OCI-LY7 (cell line): Measurements from ENCODE around the gene SELENOH. TPM values are rescaled to one million over a fixed set of nuclear protein-coding genes. Genes with fewer than 3 reads are reported as not detected.

Experiments
- BruUV-seq: library from RNA; stranded (reverse); fragments of 400-500 nt; replicated peaks from 2 replicates; lab custom pipeline; 2021; lab: Mats Ljungman, UMichigan
- CTCF ChIA-PET: fragments of 300-600 bp; sonication (Branson Sonifier 250); formaldehyde crosslinking; loops from one replicate; lab custom pipeline; 2022; ENCODE audit warnings: antibody characterized with exemption; ENCODE audit not compliant: unreplicated experiment; lab: Charles Lee
- POLR2A ChIA-PET: fragments of 300-600 bp; sonication (Branson Sonifier 250); formaldehyde crosslinking; loops from one replicate; lab custom pipeline; 2022; ENCODE audit warnings: antibody characterized with exemption; lab: Charles Lee
- DNase-seq: peaks from one replicate; pipeline ENCODE4 v3.0.0-alpha.2; 2015; ENCODE audit warnings: low spot score
- H2AFZ ChIP-seq: fragments of 200-600 bp; sonication (generic), shearing (Covaris generic); 2 replicates; pipeline ENCODE4 v1.6.1; 2014; ENCODE audit warnings: mild to moderate bottlenecking, antibody characterized with exemption, low read length, moderate library complexity
- H3K27ac ChIP-seq: fragments of 200-600 bp; sonication (generic); 2 replicates; pipeline ENCODE4 v1.5.1; 2014; ENCODE audit warnings: mixed run types, low read depth, mild to moderate bottlenecking, moderate library complexity, low read length, inconsistent platforms; ENCODE audit not compliant: poor library complexity, severe bottlenecking
- H3K36me3 ChIP-seq: fragments of 200-600 bp; sonication (generic); 2 replicates; pipeline ENCODE4 v1.6.1; 2014; ENCODE audit warnings: mild to moderate bottlenecking, antibody characterized with exemption, low read length, moderate library complexity, mixed read lengths; ENCODE audit not compliant: insufficient read depth
- H3K4me1 ChIP-seq: fragments of 200-600 bp; sonication (generic); 2 replicates; pipeline ENCODE4 v1.5.1; 2014; ENCODE audit warnings: mild to moderate bottlenecking, low read length; ENCODE audit not compliant: insufficient read depth, poor library complexity, severe bottlenecking
- H3K4me2 ChIP-seq: fragments of 200-600 bp; sonication (generic); 2 replicates; pipeline ENCODE4 v1.6.1; 2014; ENCODE audit warnings: mild to moderate bottlenecking, low read length
- H3K4me3 ChIP-seq: fragments of 200-600 bp; sonication (generic); 2 replicates; pipeline ENCODE4 v1.5.1; 2014; ENCODE audit warnings: mild to moderate bottlenecking, low read depth, low read length; ENCODE audit not compliant: poor library complexity, severe bottlenecking
- H3K79me2 ChIP-seq: fragments of 200-600 bp; sonication (generic); 2 replicates; pipeline ENCODE4 v1.6.1; 2016; ENCODE audit warnings: low read depth, mild to moderate bottlenecking, low read length, moderate library complexity, mixed read lengths; ENCODE audit not compliant: insufficient read depth
- H3K9me2 ChIP-seq: fragments of 200-600 bp; sonication (generic); 2 replicates; pipeline ENCODE4 v1.6.1; 2016; ENCODE audit warnings: mild to moderate bottlenecking, low read length, mixed read lengths; ENCODE audit not compliant: insufficient read depth
- H3K9me3 ChIP-seq: fragments of 200-600 bp; sonication (generic); 2 replicates; pipeline ENCODE4 v1.6.1; 2014; ENCODE audit warnings: mild to moderate bottlenecking, mixed run types, low read length, mixed read lengths
- H4K20me1 ChIP-seq: fragments of 200-600 bp; sonication (generic); 2 replicates; pipeline ENCODE4 v1.6.1; 2014; ENCODE audit warnings: mild to moderate bottlenecking, antibody characterized with exemption, low read length, moderate library complexity, mixed read lengths; ENCODE audit not compliant: insufficient read depth
- CTCF ChIP-seq: fragments of 200-600 bp; sonication (generic); conservative IDR thresholded peaks from 2 replicates; pipeline ENCODE4 v1.5.1; 2014; ENCODE audit warnings: mild to moderate bottlenecking, antibody characterized with exemption, low read length, moderate library complexity, mixed read lengths
- EZH2phosphoT487 ChIP-seq: fragments of 200-600 bp; sonication (generic); IDR thresholded peaks from 2 replicates; pipeline ENCODE4 v1.6.1; 2018; ENCODE audit warnings: low read depth, borderline replicate concordance, mild to moderate bottlenecking, mixed run types, antibody characterized with exemption, low read length, moderate library complexity, mixed read lengths
- intact Hi-C: fragments of 100-400 bp; cut with micrococcal nuclease; formaldehyde crosslinking; loops from one replicate; pipeline ENCODE4 v1.10.0; 2022; ENCODE audit not compliant: unreplicated experiment
- small RNA-seq: library from RNA; depleted of rRNA; stranded (forward); fragments of <200 nt; gene quantifications from one replicate; pipeline ENCODE3, GENCODE V24; 2014
- total RNA-seq, 2 experiments: library from RNA; depleted of rRNA in 1 of 2; stranded (reverse); fragments of >200 nt in 1 of 2; shearing (Covaris generic) in 1 of 2; gene quantifications; 2 replicates each; pipeline ENCODE4 v1.2.3, GENCODE V29; 2014 to 2022

Gene SELENOH
- total RNA-seq, 2 experiments from 2014 or later: 169 to 181 TPM

DNA sequence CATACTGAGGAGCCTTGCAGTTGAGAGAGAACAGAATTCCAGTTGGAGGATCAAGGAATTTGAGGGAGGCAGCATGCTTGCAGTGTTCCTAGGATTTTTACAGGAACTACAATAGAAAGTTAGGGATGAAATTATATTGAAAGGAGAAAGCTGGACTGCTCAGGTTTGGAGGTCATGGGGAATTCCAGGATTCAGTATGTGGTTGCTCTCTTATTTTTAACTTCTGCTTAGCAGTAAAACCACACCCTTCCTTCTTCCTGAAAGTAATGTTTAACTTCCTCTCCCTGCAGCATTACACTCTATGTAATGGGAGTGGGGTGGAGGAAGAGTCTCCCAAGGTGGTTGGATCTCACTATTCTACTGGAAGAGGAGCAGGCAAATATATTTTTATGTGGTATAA lies 51.6 kb downstream of the SELENOH start:
- Histone ChIP-seq H3K79me2 (no peaks in the 10 kb centered on the region), H4K20me1 (no peaks in the 10 kb centered on the region), H3K27ac (no peak overlapping the region), H3K9me2 (no peaks in the 10 kb centered on the region), H3K36me3 (no peaks in the 10 kb centered on the region), H3K4me2 (no peak overlapping the region), H3K4me3 (no peak overlapping the region), H3K4me1 (no peaks in the 10 kb centered on the region), H3K9me3 (no peaks in the 10 kb centered on the region), H2AFZ (no peak overlapping the region)
- BruUV-seq: no TSS peak
- intact Hi-C loops: no loop called here
- TF ChIP-seq EZH2phosphoT487 (no peak), CTCF (no peak)
- ChIA-PET CTCF (no interaction called here), POLR2A (interaction anchor here (0.7 kb wide), 1 partner anchor 311 kb away, joined by 3 read pairs; no protein-coding TSS in a partner anchor)
- no peak for DNase-seq

Small RNA genes lying within 50 kb of the gene (small RNA-seq; reads per million reads assigned to genes)
- gene AP001931.1 (not detected), gene TMX2-CTNND1 (not detected)

Other genes starting within 250 kb of the SELENOH start
- 47.1 and 61.1 TPM in 2 replicates for gene SLC43A1, start 225.8 kb upstream of the SELENOH start, total RNA-seq (2014; rRNA removed; shearing (Covaris generic))
- gene SLC43A1, start 225.8 kb upstream of the SELENOH start, total RNA-seq (2022): 78.6 and 87.0 TPM in 2 replicates
- gene TIMM10, start 210.7 kb upstream of the SELENOH start, total RNA-seq (2014; rRNA removed; shearing (Covaris generic)): 163 and 195 TPM in 2 replicates
- 204 and 258 TPM in 2 replicates for gene TIMM10, start 210.7 kb upstream of the SELENOH start, total RNA-seq (2022)
- gene SMTNL1, start 203.9 kb upstream of the SELENOH start, total RNA-seq (2014; rRNA removed; shearing (Covaris generic)): not detected in 2 replicates
- gene SMTNL1, start 203.9 kb upstream of the SELENOH start, total RNA-seq (2022): not detected in 2 replicates
- gene UBE2L6, start 173.8 kb upstream of the SELENOH start, total RNA-seq (2014; rRNA removed; shearing (Covaris generic)): 64.7 and 68.9 TPM in 2 replicates
- 51.7 and 56.1 TPM in 2 replicates for gene UBE2L6, start 173.8 kb upstream of the SELENOH start, total RNA-seq (2022)
- not detected in 2 replicates for gene SERPING1, start 143.8 kb upstream of the SELENOH start, total RNA-seq (2014; rRNA removed; shearing (Covaris generic))
- gene SERPING1, start 143.8 kb upstream of the SELENOH start, total RNA-seq (2022): not detected in 2 replicates
- gene YPEL4, start 91.6 kb upstream of the SELENOH start, total RNA-seq (2014; rRNA removed; shearing (Covaris generic)): 0.54 and 0.85 TPM in 2 replicates
- gene YPEL4, start 91.6 kb upstream of the SELENOH start, total RNA-seq (2022): 0.52 and 0.55 TPM in 2 replicates
- gene CLP1, start 83.7 kb upstream of the SELENOH start, total RNA-seq (2014; rRNA removed; shearing (Covaris generic)): 18.3 and 18.5 TPM in 2 replicates
- gene CLP1, start 83.7 kb upstream of the SELENOH start, total RNA-seq (2022): 18.1 and 20.8 TPM in 2 replicates
- 23.4 and 27.5 TPM in 2 replicates for gene ZDHHC5, start 73.4 kb upstream of the SELENOH start, total RNA-seq (2014; rRNA removed; shearing (Covaris generic))
- 46.1 and 57.4 TPM in 2 replicates for gene ZDHHC5, start 73.4 kb upstream of the SELENOH start, total RNA-seq (2022)
- gene MED19, start 29.3 kb upstream of the SELENOH start, total RNA-seq (2014; rRNA removed; shearing (Covaris generic)): 11.9 and 17.5 TPM in 2 replicates
- 11.1 and 12.6 TPM in 2 replicates for gene MED19, start 29.3 kb upstream of the SELENOH start, total RNA-seq (2022)
- 53.3 and 54.9 TPM in 2 replicates for gene TMX2, start 28.9 kb upstream of the SELENOH start, total RNA-seq (2014; rRNA removed; shearing (Covaris generic))
- gene TMX2, start 28.9 kb upstream of the SELENOH start, total RNA-seq (2022): 60.2 and 66.9 TPM in 2 replicates
- not detected in 2 replicates for gene BTBD18, start 10.3 kb downstream of the SELENOH start, total RNA-seq (2014; rRNA removed; shearing (Covaris generic))
- not detected in 2 replicates for gene BTBD18, start 10.3 kb downstream of the SELENOH start, total RNA-seq (2022)
- gene CTNND1, start 20.3 kb downstream of the SELENOH start, total RNA-seq (2014; rRNA removed; shearing (Covaris generic)): 5.1 and 6.7 TPM in 2 replicates
- 5.3 and 9.0 TPM in 2 replicates for gene CTNND1, start 20.3 kb downstream of the SELENOH start, total RNA-seq (2022)